PC-3 (cell line): Measurements from ENCODE around the gene ESCO1. TPM values are rescaled to one million over a fixed set of nuclear protein-coding genes. Genes with fewer than 3 reads are reported as not detected.
"Not testable (repeated sequence)": the region's sequence is repeated elsewhere in the genome, so short reads cannot be mapped to it uniquely, and the experiment has no call there.

Source experiments
- ATAC-seq: fragments of 200-7000 bp; cut with Tn5 transposase; 2 replicates; pipeline ENCODE4 v1.9.1; 2020; ENCODE audit warnings: mild to moderate bottlenecking, moderate library complexity
- BruUV-seq: library from RNA; stranded (reverse); fragments of 400-500 nt; replicated peaks from 2 replicates; lab custom pipeline; 2021; lab: Mats Ljungman, UMichigan
- CTCF ChIA-PET: fragments of 300-600 bp; sonication (Branson Sonifier 250); formaldehyde crosslinking; loops from one replicate; lab custom pipeline; 2022; ENCODE audit warnings: antibody characterized with exemption; lab: Charles Lee
- POLR2A ChIA-PET: fragments of 300-600 bp; sonication (Branson Sonifier 250); formaldehyde crosslinking; loops from one replicate; lab custom pipeline; 2022; ENCODE audit warnings: antibody characterized with exemption; ENCODE audit not compliant: unreplicated experiment; lab: Charles Lee
- DNase-seq: peaks from one replicate; pipeline ENCODE4 v3.0.0-alpha.2; 2015
- H2AFZ ChIP-seq: fragments of 300-600 bp; sonication (generic); 2 replicates; pipeline ENCODE4 v1.6.0; 2016; ENCODE audit warnings: antibody characterized with exemption, low read length
- H3F3A ChIP-seq: fragments of 300-600 bp; sonication (generic); one replicate; pipeline ENCODE4 v1.6.0; 2017; ENCODE audit warnings: antibody characterized with exemption, low read length, control low read depth, mild to moderate bottlenecking; ENCODE audit not compliant: unreplicated experiment
- H3K27ac ChIP-seq: fragments of 300-600 bp; sonication (generic); 2 replicates; pipeline ENCODE4 v1.5.1; 2016; ENCODE audit warnings: mild to moderate bottlenecking, low read length
- H3K27me3 ChIP-seq: fragments of 300-600 bp; sonication (generic); 2 replicates; pipeline ENCODE4 v1.6.1; 2016; ENCODE audit warnings: low read length, mixed read lengths
- H3K36me3 ChIP-seq: fragments of 300-600 bp; sonication (generic); 2 replicates; pipeline ENCODE4 v1.6.1; 2016; ENCODE audit warnings: low read depth, mixed run types, low read length, mixed read lengths
- H3K4me1 ChIP-seq: fragments of 300-600 bp; sonication (generic); 2 replicates; pipeline ENCODE4 v1.5.1; 2016; ENCODE audit warnings: low read length; ENCODE audit not compliant: insufficient read depth
- H3K4me2 ChIP-seq: fragments of 300-600 bp; sonication (generic); 2 replicates; pipeline ENCODE4 v1.6.0; 2016; ENCODE audit warnings: low read length
- H3K4me3 ChIP-seq: fragments of 300-600 bp; sonication (generic); 2 replicates; pipeline ENCODE4 v1.5.1; 2016; ENCODE audit warnings: mild to moderate bottlenecking, low read length, mixed read lengths
- H3K79me2 ChIP-seq: fragments of 300-600 bp; sonication (generic); 2 replicates; pipeline ENCODE4 v1.6.1; 2017; ENCODE audit warnings: low read length, mixed read lengths
- H3K9ac ChIP-seq: fragments of 300-600 bp; sonication (generic); 2 replicates; pipeline ENCODE4 v1.6.0; 2016; ENCODE audit warnings: mild to moderate bottlenecking, low read length
- H3K9me2 ChIP-seq: fragments of 300-600 bp; sonication (generic); replicated peaks from 2 replicates; pipeline ENCODE4 v1.6.1; 2016; ENCODE audit warnings: mixed run types, low read length, mixed read lengths
- H3K9me3 ChIP-seq: fragments of 300-600 bp; sonication (generic); 2 replicates; pipeline ENCODE4 v1.6.1; 2016; ENCODE audit warnings: low read length, mixed read lengths
- H4K20me1 ChIP-seq: fragments of 300-600 bp; sonication (generic); 2 replicates; pipeline ENCODE4 v1.6.1; 2016; ENCODE audit warnings: low read length, mixed read lengths
- EZH2 ChIP-seq: fragments of 300-600 bp; sonication (generic); IDR thresholded peaks from one replicate; pipeline ENCODE4 v1.6.1; 2017; ENCODE audit warnings: antibody characterized with exemption, mild to moderate bottlenecking, low read length; ENCODE audit not compliant: unreplicated experiment
- intact Hi-C: fragments of 100-400 bp; cut with micrococcal nuclease; formaldehyde crosslinking; loops from 2 replicates; pipeline ENCODE4 v1.9.0; 2023
- total RNA-seq: library from RNA; depleted of rRNA; stranded (reverse); fragments of >200 nt; gene quantifications from 2 replicates; pipeline ENCODE4 v1.2.3, GENCODE V29; 2014
- TF ChIP-seq, protein P1 (sequence below): fragments of 300-600 bp; sonication (generic); conservative IDR thresholded peaks from 2 replicates; pipeline ENCODE4 v1.5.1; 2017; ENCODE audit warnings: antibody characterized with exemption, low read depth, mild to moderate bottlenecking, low read length

ESCO1 gene
- total RNA-seq, 1 experiment from 2014 or later = 17.0 TPM

DNA sequence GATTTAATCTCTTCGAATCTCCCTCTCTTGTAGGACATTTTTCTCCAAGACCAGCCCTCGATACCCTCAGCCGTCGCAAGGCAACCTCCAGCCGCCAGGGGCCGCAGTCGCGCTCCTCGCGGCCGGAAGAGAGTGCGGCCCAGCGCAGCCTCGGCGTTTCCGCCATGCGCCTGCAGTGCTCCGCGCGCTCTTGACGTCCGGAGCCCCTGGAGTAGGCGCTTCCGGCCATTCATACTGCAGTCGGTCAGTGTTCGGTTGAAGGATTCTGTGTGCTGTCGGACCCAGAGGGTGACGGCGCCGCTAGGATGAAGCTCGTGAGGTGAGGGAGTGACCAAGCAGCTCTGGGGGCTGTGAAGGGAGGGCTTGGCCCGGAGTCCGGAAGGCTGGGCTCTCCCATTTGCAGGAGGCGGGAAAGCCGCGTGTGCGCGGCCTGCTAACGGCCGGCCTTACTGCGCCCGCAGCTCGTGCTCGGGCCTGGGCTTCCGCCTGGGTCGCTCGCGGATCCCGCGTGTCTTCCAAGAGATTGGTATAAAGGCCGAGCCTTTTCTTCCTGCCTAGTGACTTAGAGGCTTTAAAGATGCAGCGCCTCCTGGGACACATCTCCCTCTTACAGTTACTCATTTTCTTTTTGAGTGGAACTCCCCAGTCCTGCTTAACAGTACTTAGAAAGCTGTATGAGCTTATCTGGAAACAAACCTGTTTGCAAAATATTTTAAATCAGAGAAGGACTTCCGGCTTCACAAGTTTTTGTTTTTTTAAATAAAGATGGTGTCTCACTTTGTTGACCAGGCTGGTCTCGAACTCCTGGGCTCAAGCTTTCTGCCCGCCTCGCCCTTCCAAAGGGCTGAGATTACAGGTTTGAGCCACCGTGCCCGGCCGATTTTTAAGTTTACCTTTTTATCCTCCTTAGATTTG is 11.9 kb upstream of the ESCO1 start, which contains the start of gene SNRPD1:
Gene SNRPD1 (plus strand): TSS at position 190 of the 915 bp plus-strand sequence. CDS start 116 bp downstream, at position 306.
- peaks cover 34% of the 10 kb centered on the region for H4K20me1 ChIP-seq
- TF ChIP-seq, protein P1, sequence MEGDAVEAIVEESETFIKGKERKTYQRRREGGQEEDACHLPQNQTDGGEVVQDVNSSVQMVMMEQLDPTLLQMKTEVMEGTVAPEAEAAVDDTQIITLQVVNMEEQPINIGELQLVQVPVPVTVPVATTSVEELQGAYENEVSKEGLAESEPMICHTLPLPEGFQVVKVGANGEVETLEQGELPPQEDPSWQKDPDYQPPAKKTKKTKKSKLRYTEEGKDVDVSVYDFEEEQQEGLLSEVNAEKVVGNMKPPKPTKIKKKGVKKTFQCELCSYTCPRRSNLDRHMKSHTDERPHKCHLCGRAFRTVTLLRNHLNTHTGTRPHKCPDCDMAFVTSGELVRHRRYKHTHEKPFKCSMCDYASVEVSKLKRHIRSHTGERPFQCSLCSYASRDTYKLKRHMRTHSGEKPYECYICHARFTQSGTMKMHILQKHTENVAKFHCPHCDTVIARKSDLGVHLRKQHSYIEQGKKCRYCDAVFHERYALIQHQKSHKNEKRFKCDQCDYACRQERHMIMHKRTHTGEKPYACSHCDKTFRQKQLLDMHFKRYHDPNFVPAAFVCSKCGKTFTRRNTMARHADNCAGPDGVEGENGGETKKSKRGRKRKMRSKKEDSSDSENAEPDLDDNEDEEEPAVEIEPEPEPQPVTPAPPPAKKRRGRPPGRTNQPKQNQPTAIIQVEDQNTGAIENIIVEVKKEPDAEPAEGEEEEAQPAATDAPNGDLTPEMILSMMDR = peak; percentile 88
- TF ChIP-seq EZH2 = no peak
- peak within 1 kb of the TSS; percentile 84 for H2AFZ ChIP-seq
- ChIA-PET POLR2A (interaction anchor here (1.5 kb wide), 1 partner anchor 12 kb away, joined by 5 read pairs; the partner anchor contains the start of gene ESCO1), CTCF (interaction anchor here (1.5 kb wide), 1 partner anchor 12 kb away, joined by 9 read pairs; the partner anchor contains the start of gene ESCO1)
- peak within 1 kb of the TSS; percentile 80 for H3K27ac ChIP-seq
- no peaks in the 10 kb centered on the region for H3K27me3 ChIP-seq
- peak within 1 kb of the TSS; percentile 85 for H3K4me3 ChIP-seq
- H3K9me2 ChIP-seq = no peaks in the 10 kb centered on the region
- H3K79me2 ChIP-seq = peaks cover 53% of the 10 kb centered on the region
- TSS peak; percentile 69 for BruUV-seq
- no peaks in the 10 kb centered on the region for H3F3A ChIP-seq
- intact Hi-C loops = no loop called here
- no peaks in the 10 kb centered on the region for H3K9me3 ChIP-seq
- DNase-seq (peak; percentile 92), ATAC-seq (peak; percentile 97)
- H3K4me2 ChIP-seq = peak within 1 kb of the TSS; percentile 94
- H3K36me3 ChIP-seq = peaks cover 17% of the 10 kb centered on the region
- peak within 1 kb of the TSS; percentile 97 for H3K9ac ChIP-seq
- H3K4me1 ChIP-seq = peaks cover 14% of the 10 kb centered on the region

DNA sequence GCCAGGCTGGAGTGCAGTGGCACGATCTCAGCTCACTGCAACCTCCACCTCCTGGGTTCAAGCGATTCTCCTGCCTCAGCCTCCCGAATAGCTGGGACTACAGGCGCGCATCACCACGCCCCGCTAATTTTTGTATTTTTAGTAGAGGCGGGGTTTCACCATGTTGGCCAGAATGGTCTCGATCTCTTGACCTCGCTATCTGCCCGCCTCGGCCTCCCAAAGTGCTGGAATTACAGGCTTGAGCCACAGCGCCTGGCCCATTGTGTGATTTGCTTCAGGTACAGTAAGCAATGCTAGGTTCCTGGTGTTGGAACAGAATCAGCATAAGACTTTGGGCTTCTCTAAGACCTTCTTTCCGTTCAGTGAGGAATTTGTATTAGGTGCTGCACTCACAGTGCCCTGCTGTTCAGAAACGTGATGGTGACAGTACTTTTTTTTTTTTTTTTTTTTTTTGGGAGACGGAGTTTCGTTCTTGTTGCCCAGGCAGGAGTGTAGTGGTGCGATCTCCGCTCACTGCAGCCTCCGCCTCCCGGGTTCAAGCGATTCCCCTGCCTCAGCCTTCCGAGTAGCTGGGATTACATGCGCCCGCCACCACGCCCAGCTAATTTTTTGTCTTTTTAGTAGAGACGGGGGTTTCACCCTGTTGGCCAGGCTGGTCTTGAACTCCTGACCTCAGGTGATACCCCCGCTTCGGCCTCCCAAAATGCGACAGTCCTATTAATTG is 11.1 kb upstream of the ESCO1 start:
- H3K36me3 ChIP-seq = peaks cover 10% of the 10 kb centered on the region; the same call in 1 of the 2 replicates
- ChIA-PET CTCF (interaction anchor here (1.5 kb wide), 1 partner anchor 11 kb away, joined by 9 read pairs; the partner anchor contains the start of gene ESCO1), POLR2A (interaction anchor here (1.5 kb wide), 1 partner anchor 11 kb away, joined by 5 read pairs; the partner anchor contains the start of gene ESCO1)
- peak; percentile 3 for ATAC-seq
- H2AFZ ChIP-seq = peak overlapping the region; percentile 84
- H3K9me3 ChIP-seq, DNase-seq, H3K27me3 ChIP-seq, intact Hi-C loops, H3K9me2 ChIP-seq, H3F3A ChIP-seq: not testable (repeated sequence)
- H3K79me2 ChIP-seq = peaks cover 45% of the 10 kb centered on the region
- H3K4me1 ChIP-seq = peaks cover 14% of the 10 kb centered on the region
- peak overlapping the region; percentile 80; the same call in 1 of the 2 replicates for H3K27ac ChIP-seq
- peaks cover 27% of the 10 kb centered on the region for H4K20me1 ChIP-seq
- peak overlapping the region; percentile 85; the same call in 1 of the 2 replicates for H3K4me3 ChIP-seq
- H3K4me2 ChIP-seq = peak overlapping the region; percentile 94
- TSS peak; percentile 68 for BruUV-seq
- H3K9ac ChIP-seq = peak overlapping the region; percentile 97

- DNase-seq (no peak), ATAC-seq (no peak)
- Histone ChIP-seq H3K36me3 (no peaks in the 10 kb centered on the region), H3K4me1 (no peaks in the 10 kb centered on the region), H3K79me2 (no peaks in the 10 kb centered on the region), H3K27me3 (no peaks in the 10 kb centered on the region), H3K9me3 (no peaks in the 10 kb centered on the region), H4K20me1 (no peaks in the 10 kb centered on the region), H3K4me3 (no peak overlapping the region), H3K4me2 (no peak overlapping the region), H3K27ac (no peak overlapping the region), H3K9ac (no peak overlapping the region), H3F3A (no peaks in the 10 kb centered on the region), H2AFZ (no peak overlapping the region), H3K9me2 (no peaks in the 10 kb centered on the region)
- ChIA-PET CTCF (interaction anchor here (0.6 to 0.7 kb wide), 2 partner anchors 135 to 228 kb away, joined by 3 to 4 read pairs; partner anchors contain the start of gene MIB1), POLR2A (no interaction called here)
- TF ChIP-seq, protein P1 = no peak
- intact Hi-C loops = no loop called here
- BruUV-seq = no TSS peak
Observed at GRCh38 chr18:21605213-21605612, 4.7 kb upstream of the ESCO1 start.
